Measurements from ENCODE around the gene NUDT1.

Gene NUDT1

GRCh38 chr7:2245883-2246675 is 4.1 kb downstream of the NUDT1 start:
- Histone ChIP-seq H3K27ac (replicated peaks) (no peak overlapping the region), H3K4me3 (replicated peaks; ENCODE audit: insufficient read depth, low read length) (no peak overlapping the region), H3K27me3 (ENCODE audit: insufficient read depth, poor library complexity, severe bottlenecking) (no peaks in the 10 kb centered on the region)
- TF ChIP-seq, protein P1, sequence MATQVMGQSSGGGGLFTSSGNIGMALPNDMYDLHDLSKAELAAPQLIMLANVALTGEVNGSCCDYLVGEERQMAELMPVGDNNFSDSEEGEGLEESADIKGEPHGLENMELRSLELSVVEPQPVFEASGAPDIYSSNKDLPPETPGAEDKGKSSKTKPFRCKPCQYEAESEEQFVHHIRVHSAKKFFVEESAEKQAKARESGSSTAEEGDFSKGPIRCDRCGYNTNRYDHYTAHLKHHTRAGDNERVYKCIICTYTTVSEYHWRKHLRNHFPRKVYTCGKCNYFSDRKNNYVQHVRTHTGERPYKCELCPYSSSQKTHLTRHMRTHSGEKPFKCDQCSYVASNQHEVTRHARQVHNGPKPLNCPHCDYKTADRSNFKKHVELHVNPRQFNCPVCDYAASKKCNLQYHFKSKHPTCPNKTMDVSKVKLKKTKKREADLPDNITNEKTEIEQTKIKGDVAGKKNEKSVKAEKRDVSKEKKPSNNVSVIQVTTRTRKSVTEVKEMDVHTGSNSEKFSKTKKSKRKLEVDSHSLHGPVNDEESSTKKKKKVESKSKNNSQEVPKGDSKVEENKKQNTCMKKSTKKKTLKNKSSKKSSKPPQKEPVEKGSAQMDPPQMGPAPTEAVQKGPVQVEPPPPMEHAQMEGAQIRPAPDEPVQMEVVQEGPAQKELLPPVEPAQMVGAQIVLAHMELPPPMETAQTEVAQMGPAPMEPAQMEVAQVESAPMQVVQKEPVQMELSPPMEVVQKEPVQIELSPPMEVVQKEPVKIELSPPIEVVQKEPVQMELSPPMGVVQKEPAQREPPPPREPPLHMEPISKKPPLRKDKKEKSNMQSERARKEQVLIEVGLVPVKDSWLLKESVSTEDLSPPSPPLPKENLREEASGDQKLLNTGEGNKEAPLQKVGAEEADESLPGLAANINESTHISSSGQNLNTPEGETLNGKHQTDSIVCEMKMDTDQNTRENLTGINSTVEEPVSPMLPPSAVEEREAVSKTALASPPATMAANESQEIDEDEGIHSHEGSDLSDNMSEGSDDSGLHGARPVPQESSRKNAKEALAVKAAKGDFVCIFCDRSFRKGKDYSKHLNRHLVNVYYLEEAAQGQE (IDR thresholded peaks at IDR 0.05; ENCODE audit: insufficient replicate concordance, low read depth), result no peak
- TF ChIP-seq POLR2AphosphoS5 (IDR thresholded peaks at IDR 0.05; ENCODE audit: low read depth) (0 out of 2 replicates have a peak, but pooled peaks have one; percentile 22), CTCF (IDR thresholded peaks at IDR 0.05; ENCODE audit: insufficient read depth, low read length) (no peak), GABPA (IDR thresholded peaks at IDR 0.05; ENCODE audit: low read depth) (no peak), SPI1 (IDR thresholded peaks at IDR 0.05; ENCODE audit: borderline replicate concordance, low read depth) (no peak)
- DNase-seq (ENCODE audit: low read depth in 1 of 2, low spot score in 1 of 2), result peak in 1 of 2 experiments; percentile 83

DNA sequence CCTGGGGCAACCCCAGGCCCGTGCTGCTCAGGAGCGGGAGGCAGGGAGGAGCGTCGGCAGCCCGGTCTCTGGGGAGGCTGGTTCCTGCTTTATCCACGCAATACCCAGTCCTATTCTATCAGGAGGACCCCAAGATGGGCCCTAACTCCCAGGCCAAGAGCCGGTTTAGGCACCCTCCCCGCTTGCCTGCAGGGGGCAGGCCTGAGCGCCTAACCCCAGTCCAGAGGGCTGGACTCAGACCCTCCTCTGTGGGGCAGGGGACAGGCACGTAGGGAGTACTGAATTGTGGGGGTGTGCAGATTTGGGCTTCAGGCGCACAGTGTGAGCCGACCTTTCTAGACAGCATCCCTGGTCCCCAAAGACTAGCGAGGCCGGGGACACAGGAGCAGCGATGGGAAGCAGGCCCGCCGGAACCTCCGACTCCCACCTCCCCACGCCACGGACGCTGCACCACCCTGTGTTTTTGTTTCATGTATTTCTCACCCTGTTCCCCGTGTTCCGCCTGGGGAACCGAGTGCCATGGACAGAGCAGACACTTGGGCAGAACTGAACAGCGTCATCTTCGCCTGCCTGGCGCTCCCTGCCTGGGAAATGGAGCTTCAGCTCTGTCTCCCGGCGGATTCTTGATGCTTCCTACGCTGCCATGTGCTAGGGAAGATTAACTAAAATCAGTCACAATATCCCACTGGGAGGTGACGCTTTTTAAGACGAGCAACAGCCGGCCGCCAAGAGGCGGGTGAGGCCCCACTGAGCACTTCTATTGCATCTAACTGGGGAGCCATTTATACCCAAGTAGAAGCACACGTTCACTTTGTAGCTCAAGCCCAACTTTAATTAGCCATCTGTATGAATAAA is 5.3 kb downstream of the NUDT1 start:
- DNase-seq (ENCODE audit: low read depth in 1 of 2, low spot score in 1 of 2), result no peak
- H3K27ac ChIP-seq (replicated peaks), result no peak overlapping the region
- H3K27me3 ChIP-seq (ENCODE audit: insufficient read depth, poor library complexity, severe bottlenecking), result no peaks in the 10 kb centered on the region
- TF ChIP-seq CTCF (IDR thresholded peaks at IDR 0.05; ENCODE audit: insufficient read depth, low read length) (no peak), SPI1 (IDR thresholded peaks at IDR 0.05; ENCODE audit: borderline replicate concordance, low read depth) (no peak), POLR2AphosphoS5 (IDR thresholded peaks at IDR 0.05; ENCODE audit: low read depth) (no peak), GABPA (IDR thresholded peaks at IDR 0.05; ENCODE audit: low read depth) (no peak)
- TF ChIP-seq, protein P1 (IDR thresholded peaks at IDR 0.05; ENCODE audit: insufficient replicate concordance, low read depth), result no peak
- H3K4me3 ChIP-seq (replicated peaks; ENCODE audit: insufficient read depth, low read length), result no peak overlapping the region

- H3K4me3 ChIP-seq (replicated peaks; ENCODE audit: insufficient read depth, low read length), result no peak overlapping the region
- H3K27me3 ChIP-seq (ENCODE audit: insufficient read depth, poor library complexity, severe bottlenecking), result no peaks in the 10 kb centered on the region
- TF ChIP-seq POLR2AphosphoS5 (IDR thresholded peaks at IDR 0.05; ENCODE audit: low read depth) (peak; percentile 85), SPI1 (IDR thresholded peaks at IDR 0.05; ENCODE audit: borderline replicate concordance, low read depth) (no peak), CTCF (IDR thresholded peaks at IDR 0.05; ENCODE audit: insufficient read depth, low read length) (no peak), GABPA (IDR thresholded peaks at IDR 0.05; ENCODE audit: low read depth) (no peak)
- TF ChIP-seq, protein P1 (IDR thresholded peaks at IDR 0.05; ENCODE audit: insufficient replicate concordance, low read depth), result no peak
- peak in 1 of 2 experiments; percentile 89 for DNase-seq (ENCODE audit: low read depth in 1 of 2, low spot score in 1 of 2)
- H3K27ac ChIP-seq (replicated peaks), result peak overlapping the region; percentile 53
Measured at GRCh38 chr7:2248984-2249694, 7.1 kb downstream of the NUDT1 start.
